ENCODE measurements around the gene MSN.

- TF ChIP-seq EZH2 (IDR thresholded peaks at IDR 0.05; ENCODE audit: borderline replicate concordance, low read length): no peak
- no peak for TF ChIP-seq CTCF (IDR thresholded peaks at IDR 0.05; ENCODE audit: low read length)
Measured at GRCh38 chrX:65633826-65634225, 33.6 kb upstream of the MSN start.

All from OCI-LY1 (cell line).